ENCODE data around the gene FSTL4.
"Not testable (repeated sequence)": the region's sequence is repeated elsewhere in the genome, so short reads cannot be mapped to it uniquely, and the experiment has no call there.

FSTL4 gene

DNA sequence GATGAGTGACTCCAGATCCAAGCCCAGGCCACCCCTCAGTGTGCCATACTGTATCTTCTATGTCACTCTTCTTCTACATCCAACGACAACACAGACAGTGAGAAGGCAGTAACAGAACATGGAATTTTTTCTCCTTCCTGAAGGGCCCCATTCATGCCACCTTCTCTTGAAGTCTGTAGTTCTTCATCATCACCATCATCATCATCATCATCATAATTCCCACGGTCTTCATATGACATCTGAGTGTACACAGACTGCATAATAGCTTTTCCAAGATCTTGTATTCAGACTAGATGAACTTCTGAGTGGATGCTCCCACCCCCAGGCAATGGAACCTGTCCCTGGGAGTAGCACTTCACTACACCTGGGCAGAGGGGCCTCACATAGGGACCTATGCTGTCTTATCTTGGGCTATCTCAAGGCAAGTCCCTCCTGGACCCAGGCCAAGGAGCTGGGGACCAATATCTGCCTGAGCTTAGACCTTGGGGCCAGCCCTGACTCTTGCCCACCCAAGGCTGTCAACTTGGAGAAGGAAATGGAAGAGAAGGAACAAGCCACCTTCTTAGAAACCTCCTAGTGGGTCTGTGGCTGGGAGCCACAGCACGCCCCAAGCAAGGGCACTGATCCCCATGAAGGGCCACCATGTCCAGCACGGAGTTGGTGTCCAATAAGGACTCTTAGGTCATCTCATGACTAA lies 159.1 kb downstream of the FSTL4 start:
- DNase-seq, result no peak

DNA sequence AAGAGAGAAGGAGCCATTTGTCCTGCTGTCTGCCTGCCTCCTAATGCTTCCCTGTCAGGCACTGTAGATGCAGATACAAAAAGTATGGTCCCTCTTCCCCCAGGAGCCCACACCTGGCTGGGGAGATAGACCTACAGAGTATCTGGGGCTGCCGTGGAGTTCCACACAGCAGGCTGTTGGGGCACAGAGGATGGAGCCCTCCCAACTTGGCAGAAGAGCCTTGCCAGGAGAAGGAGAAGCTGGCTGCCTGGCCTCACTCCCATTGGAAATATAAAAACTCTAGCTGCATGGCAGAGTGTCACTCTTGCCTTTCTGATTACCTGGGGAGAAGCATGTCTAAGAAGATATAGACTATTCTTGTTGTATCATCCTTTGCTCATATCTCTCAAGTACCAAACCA lies 160.4 kb downstream of the FSTL4 start:
- DNase-seq, result no peak

DNA sequence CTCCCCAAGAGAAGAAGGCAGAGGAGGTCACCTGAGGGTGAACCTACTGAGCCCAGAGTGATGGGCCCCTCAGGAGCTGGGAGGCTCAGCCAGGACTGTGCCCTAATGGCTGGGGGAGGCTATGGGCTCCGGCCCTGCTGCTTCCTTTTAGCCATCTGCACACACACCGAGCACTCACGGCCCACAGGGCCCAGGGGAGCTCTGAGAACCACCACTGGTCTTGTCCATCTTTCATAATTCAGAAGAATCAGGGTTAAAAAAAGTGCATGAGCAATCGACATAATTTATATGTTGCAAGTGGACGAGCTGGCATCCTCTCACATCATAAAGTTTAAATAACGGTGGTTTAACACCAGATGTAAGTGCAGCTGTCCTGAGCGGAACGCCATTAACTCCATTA lies 162.1 kb downstream of the FSTL4 start:
- DNase-seq, result peak; percentile 44

DNA sequence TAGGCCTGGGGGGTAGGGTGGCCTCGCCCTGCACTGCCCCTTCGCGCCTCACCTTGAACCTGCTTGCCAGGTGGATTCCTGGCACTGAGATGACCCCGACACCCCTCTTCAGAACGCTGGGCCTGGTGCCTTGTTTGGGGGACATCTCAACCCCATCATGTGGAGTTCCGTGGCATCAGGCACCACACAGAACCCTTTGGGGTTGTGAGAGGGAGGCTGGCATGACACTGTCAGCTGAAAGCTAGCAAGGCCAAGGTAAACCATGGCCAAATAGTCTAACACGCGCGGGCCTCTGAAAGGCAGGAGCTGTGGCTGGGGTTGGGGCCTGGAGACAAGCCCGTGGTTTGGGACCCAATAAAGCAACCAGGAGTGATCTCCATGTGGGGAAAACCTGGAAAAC lies 163.2 kb downstream of the FSTL4 start:
- no peak for DNase-seq

DNA sequence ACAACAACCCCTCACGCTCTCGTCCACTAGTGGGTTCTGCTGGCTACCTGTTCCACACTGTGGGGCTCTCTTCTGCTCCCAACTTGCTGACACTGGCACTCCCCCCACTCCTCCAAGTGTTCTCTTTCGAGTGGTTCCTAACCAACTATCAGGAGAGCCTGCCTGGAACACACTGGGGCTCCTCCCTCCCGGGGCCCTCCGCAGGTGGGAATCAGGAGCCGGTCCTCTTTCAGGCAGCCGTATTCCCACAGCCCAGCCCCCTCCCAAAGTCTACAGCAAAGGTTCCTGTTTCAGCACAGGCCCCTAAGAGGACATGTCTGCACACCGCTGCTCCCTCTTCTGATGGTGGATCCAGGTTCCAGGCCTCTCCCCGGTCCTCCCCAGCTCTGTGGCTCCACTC lies 165.9 kb downstream of the FSTL4 start:
- DNase-seq, result no peak

DNA sequence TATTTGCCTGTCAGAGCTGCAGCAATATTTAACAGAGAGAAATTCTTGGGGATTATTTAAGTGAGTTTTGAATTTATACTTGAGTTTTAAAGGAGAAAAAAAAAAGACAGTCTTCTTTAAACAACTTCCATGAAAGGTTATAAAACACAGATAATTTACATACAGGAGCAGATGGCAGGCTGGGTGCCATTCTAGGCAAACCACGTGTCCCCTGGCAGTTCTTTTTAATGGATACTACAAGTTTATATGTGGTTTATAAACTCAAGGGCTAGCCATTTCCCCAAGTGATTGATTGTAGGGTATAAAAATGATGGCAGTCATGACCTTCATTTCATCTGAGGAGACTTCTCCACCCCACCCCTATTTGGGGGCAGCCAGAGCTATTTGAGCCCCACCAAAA lies 166.6 kb downstream of the FSTL4 start:
- peak; percentile 36 for DNase-seq

DNA sequence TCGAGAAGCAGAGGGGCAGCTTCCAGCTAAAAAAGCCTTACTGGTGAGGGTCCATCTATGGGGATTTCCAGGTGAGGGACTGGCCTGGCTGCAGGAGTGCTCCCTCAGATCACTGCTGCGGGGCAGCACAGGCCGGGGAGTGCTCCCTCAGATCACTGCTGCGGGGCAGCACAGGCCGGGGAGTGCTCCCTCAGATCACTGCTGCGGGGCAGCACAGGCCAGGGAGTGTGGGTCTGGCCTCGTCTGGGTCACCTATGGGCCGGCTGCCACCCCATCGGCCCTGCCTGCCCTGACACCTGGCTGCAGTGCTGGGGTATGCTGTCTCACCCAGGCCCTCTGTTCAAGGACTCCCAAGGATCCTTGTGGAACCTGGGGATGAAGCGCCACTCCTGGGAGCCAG lies 167.1 kb downstream of the FSTL4 start:
- not testable (repeated sequence) for DNase-seq

DNA sequence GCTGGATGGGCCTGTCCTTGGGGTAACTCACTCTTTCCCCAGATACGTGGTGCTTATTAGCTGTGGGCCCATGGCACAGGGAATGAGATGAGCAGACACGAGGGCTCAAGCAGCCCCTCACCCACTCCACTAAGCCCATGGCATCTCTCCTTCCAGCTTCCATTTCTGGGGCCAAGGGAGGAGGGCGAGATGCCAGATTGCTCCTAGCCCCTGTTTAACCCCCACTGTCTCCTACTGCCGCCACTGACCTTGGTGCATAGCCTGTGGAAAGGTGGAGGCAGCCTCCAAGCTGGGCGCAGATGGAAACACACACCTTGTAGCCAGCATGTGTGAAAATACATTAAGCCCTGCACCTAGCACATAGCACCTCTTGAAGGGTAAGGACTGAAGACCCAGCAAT lies 167.6 kb downstream of the FSTL4 start:
- DNase-seq, result no peak

DNA sequence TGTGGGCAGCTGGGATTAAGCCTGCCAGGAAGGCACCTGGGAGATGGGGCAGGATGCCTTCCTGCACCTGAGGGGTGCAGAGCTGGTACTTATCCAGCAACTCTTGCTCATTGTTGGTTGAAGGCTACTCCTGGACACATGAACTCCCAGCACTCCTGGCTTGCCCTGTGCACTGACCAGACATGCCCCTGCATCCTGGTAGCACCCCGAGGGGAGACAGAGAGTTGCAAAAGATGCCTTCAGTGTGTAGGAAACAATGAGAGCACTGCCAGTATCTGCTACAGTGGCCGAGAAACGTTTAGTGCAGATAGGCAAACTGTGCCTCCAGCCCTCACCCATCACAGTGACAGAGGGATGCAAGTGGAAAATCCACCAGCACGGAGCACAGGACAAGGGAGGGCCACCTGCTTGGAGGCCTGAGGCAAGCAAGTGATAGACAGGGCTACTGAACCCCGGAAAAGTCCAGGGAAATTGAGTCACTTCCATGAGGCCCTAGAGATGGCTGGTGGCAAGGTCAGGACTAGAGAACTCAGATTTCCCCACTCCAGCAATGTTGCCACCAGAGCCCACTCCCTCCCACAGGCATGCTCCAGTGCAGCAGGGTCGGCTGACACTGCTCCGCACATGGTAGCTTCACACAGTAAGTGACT lies 171.1 kb downstream of the FSTL4 start:
- DNase-seq, result no peak

DNA sequence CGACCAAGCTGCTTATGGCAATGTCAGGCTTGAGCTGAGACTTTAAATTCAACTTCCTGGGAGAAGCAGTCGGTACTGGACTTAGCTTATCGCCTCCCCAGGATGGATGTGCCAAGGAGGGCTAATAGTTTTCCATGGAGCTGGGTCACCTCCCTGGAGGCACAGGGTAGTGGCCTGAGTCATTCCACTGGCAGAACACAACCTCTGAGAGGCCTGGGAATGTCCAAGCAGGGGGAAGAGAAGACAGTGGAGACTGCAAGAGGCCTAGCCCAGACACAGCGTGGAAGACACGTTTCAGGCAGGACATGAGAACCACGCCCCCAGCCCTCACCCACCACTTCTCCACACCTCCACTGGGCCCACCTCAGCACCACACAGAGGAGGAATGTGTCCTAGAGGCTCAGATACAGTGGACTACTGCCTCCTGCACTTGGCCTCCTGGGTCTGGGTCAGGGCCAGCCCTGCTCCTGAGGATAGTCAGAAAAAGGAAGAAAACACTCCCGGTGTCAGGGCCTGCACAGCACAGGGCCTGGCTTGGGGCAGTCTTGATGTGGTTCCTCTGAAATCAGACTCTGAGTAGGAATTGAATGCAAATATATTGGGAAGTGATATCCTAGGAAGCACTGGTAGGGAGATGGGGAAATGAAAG lies 171.8 kb downstream of the FSTL4 start:
- DNase-seq, result no peak

DNA sequence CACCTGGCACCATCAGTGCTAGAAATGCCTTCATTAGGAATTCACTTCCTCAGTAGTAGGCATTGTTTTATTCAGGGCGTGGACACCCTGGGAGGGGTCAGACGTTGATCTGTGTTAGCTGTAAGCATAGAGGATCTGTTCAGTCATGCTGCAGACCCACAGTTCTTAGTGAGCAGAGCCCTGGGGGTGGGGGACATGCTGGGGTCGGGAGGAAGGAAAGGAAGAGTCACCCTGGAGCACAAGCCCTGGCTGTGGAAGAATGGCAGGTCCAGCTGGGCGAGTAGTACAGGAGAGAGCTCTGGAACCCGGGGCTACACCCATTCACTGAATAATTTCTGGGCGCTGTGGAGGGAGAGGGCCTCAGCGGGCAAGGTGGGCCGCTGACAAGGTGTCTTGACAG lies 172.5 kb downstream of the FSTL4 start:
- DNase-seq, result peak; percentile 81

DNA sequence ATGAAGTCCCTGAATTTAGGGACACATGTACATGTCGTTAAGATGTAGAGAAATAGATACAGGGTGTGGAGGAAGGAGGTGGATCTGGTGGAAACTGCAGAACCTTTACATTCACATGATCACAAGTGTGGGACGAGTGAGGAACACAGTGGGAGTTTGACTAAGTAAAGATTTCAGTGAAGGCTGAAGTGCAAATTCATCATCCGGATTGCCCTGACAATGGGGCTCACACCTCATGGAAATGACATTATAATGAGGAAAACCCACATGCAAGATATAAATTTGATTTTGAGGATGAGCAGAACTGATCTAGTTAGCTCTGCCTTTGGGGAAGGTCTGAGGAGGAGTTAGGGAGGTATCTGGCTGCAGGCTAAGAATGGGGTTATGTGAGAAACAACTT lies 173.9 kb downstream of the FSTL4 start:
- DNase-seq, result no peak

DNA sequence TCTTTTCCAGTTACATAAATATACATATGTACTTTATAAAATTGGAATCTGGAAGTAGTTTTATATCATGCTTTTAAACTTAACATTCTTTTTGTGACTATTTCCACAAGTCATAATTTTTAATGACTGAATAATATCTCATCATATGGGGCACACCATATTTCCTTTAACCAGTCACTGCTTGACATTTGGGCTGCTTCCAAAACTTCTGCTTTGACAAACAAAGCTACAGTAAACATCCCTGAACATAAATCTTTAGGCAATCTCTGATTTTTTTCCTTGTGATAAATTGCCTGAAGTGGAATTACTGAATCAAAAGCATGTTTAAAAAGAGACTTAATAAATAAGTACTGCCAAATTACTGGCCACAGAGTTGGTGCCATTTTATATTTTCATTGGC lies 178.0 kb downstream of the FSTL4 start:
- DNase-seq, result peak; percentile 69

DNA sequence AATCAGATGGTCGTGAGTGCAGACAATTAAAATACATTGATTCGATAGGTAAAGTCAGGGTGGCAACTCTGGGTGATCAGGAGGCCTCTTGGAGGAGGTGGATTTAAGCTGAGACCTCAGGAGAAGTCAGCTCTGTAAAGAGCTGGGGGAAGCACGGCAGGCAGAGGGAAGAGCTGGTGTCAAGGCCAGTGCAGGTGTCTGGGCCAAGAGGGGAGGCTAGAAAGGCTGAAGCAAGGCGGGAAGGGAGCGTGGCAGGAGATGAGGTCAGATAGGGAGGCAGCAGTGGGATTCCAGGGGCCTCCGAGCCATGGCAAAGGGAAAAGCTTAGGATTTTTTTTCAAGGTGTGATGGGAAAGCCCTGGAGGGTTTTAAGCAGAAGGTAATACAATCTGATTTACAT lies 178.7 kb downstream of the FSTL4 start:
- DNase-seq, result peak; percentile 71

DNA sequence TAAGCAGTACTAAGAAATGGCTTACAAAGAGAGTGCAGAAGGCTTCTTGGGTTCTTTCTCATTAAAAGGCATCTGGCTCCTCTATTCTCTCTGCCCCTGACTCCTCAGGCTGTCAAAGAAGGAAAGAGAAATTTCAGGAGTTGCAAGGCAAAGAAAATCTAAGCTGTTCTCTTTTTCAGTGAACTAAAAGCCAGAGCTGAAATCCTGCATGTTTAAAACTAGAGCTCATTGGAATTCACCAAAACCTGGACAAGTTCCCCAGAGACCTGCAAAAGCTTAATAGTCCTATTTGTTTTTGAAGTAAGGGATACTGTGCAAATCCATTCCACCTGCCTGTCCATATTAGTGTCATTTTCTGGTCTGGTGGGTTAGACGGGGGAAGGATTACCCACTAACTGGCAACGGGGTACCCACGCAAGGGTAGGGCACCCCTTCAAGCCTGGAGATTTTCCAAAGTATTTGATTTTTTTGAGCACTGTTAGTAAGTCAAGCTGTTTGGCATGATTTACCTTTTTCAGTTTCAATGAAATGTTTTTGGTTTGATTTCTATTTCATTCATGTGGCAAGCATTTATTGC lies 179.3 kb downstream of the FSTL4 start:
- DNase-seq, result peak; percentile 41

DNA sequence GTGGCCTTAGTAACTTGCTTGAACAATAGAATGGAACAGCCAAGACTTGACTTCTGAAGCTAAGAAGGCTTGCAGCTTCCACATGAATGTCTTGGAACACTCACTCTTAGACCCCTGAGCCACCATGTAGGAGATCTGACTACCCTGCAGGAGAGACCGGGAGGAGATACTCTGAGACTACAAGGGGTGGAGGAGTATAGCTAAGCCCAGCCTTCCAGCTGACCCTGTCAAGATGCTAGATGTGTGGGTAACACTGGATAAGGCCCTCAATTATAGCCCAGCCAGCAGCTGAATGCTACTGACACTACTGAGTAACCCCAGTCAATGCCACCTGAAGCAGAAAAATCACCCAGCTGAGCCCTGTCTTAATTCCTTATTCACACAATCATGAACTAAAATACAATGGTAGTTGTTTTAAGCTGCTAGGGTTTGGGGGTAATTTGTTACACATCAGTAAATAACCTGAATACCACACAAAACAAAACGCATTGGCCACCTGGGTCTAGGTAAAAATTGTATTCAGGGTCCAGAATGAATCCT lies 180.9 kb downstream of the FSTL4 start:
- peak; percentile 53 for DNase-seq

DNA sequence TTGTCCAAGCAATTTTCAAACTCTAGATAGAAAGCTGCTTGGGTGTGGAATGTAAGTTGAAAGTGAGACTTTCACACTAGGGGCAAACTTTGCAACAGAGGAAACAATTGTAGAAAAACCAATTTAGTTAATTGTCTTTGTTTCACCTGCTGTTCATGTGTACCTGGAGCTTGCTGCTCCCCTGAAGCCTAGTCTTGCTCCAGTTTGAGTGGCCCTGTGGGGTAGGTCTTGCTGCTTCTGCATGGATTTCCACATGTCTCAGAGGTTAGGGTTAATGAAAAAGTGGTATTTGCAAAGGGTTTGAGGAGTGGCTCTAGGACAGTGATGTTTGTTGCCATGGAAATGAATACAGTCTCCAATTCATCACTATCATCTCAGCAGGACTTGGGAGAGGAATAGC lies 182.2 kb downstream of the FSTL4 start:
- DNase-seq, result peak; percentile 54

DNA sequence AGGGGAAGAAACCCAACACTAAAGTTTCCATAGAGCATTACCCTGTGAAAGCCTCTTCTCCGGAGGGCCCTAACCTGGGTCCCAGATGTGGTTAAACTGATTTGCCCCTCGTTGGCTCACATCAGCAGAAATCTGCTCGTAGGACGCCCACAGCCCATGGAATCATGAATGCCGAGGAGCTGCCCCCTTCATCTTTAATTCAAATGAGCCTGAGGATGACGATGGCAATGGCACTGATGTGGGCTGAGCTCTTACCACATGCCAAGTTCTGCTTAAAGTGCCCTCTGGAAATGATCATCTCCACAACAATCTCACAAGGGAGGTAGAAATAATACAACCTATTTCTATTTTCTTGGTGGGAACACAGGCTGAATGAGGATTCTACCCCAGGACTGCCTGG lies 183.3 kb downstream of the FSTL4 start:
- DNase-seq, result no peak

DNA sequence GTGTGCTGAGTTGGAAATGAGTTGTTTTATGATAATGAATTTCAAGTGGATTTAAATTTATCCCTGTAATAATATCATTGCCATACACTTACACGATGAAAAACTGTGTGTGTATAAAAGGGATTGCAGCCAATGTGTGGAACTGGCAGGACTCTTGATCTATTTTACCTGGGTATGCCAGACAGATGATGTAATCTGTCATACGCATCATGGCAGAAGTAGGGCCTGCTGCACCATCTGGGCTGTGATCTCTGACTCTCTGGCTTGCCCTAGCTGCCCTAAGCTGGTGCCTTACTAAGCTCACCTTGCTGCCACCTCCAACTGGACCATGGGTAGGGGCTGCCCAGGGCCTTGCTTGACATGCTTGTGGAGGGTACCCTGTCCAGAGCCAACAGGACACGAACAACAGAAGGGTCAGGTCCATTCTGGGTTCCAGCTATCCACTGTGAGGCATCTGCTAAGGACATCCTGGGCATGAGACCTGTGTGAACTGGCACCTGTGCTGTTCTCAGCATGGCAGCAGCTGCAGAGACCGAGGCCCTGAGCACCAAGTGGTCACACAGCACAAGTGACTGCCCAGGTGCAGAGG lies 184.2 kb downstream of the FSTL4 start:
- peak; percentile 57 for DNase-seq

DNA sequence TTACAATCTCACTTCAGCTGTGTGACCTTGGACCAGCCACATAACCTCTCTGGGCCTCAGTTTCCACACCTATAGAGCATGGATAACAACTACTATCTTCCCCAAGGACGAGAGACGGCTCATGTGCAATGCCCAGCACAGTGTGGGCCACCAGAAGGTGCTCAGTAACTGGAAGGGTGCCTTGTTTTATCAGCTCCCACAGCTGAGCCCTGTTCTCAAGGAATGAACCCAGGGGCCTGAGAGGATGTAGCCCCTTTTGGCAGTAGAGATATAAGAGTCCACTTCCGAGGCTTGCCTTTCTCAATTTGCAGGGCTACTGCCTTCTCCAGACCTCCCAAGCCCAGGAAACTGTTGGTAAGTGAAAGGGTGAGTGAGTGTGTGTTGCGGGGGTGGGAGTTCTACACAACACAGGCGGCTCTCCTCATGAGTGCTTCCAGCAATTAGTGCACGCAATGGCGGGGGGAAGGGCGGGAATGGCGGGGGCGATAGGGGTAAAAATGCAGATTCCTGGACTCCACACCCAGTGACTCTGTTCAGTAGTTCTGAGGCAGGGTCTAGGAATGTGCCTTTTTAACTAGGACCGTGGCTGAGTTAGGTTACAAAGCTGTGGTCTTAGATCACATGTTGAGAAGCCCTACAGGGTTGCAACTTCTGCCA lies 185.1 kb downstream of the FSTL4 start:
- DNase-seq, result no peak

DNA sequence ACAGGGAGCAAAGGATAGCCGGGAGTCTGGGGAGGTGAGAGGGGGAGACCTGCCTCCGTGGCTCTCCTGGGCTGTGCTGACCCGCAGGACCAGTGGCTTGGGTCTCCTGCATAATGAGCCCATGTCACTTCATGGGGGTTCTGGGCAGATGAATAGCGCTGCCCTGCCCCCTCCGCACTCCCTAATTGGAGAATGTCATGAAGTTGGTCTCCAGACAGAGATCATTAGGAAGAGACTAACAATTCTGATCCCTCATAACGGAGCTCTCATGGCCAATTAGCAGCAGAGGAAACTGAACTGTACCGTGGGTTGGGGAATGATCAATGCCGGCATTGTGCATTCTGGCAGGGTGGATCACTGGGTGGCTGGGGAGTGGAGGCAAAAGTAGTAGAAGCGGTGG lies 186.1 kb downstream of the FSTL4 start:
- no peak for DNase-seq

DNA sequence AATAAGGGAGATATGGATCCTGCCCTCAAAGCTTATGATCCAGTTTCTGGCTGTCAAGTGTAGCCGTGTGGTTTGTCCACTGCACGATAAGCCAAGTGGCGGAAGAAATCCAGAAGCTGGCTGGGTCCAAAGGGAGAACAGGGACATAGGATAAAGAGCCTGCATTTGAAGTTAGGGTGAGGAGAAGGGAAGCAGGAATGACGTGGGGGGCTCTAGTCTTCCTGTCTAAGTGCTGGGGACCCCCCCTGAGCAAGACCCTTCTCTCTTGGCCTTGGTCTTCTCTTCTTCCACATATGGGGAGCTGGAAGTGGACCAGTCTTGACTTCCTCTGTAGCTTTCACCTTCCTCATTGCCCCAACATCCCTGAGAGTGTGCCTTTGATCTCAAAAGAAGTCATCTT lies 186.6 kb downstream of the FSTL4 start:
- DNase-seq, result peak; percentile 61

DNA sequence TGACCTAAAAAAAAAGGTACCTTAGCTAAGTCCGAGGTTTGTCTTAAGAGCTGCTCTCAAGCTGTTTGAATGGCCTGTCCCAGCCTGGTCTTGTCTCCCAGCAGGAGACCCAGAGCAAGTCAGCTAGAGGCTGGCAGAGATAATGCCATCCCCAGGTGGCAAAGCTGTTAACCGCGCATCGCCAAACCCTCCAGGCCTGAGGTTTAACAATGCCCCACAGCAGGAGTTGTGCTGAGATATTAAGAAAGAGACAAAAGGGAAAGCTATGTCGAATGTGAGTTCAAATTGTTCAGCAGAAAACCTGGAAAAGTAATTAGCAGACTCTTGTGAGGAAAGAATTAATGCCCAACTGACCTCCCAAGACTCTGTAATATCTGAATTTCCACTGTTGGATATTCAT lies 187.1 kb downstream of the FSTL4 start:
- peak; percentile 99 for DNase-seq

Data from NCI-H69 (cell line).